ELR (cell line): ENCODE measurements around the gene ADAMTS18.
A peak's percentile ranks its signal among the peaks of the same experiment; 100 is the strongest.

Experiments used
- DNase-seq: peaks from one replicate; pipeline ENCODE4 v3.0.0-alpha.2; 2015; ENCODE audit warnings: low read depth

Gene ADAMTS18

DNA sequence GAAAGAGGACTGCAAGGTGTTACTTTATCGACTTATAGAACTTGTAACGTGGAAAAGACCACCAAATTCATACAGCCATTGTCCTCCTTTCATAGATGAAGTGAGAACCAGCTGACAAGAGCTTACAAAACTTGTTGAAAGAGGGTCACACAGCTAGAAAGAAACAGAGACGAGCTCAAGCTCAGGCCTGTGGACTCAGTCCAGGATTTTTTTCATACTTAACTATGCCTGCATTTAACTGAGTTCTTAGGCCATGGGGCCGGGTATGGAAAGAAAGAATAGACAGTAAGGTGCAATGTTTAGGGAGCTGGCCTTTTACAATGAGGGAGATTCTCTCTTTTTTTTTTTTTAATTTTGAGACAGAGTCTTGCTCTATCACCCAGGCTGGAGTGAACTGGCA lies 106.1 kb downstream of the ADAMTS18 start:
- DNase-seq, result no peak

GRCh38 chr16:77328274-77328673 lies 106.6 kb downstream of the ADAMTS18 start:
- no peak for DNase-seq

GRCh38 chr16:77327717-77328116 lies 107.1 kb downstream of the ADAMTS18 start:
- DNase-seq, result no peak

- no peak for DNase-seq
These were observed 110.1 kb downstream of the ADAMTS18 start for GRCh38 chr16:77324729-77325128.

DNA sequence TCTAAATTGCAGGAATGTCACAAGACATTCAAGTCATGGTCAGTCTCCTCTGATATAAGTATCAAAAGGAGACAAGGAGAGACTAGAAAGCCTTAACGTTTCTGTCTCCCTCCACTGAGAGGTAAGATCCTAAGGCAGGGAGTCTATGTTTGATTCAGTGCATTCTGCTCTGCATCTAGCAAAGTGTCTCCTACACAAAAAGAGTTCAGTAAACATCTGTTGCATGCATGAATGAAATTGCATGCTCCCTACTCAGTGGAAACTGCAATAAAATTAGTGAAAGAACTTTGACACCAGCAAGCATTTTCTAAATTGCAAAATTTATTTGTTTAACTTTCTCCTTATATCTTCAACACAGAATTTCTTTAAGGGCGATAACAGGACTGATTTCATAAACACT lies 111.1 kb downstream of the ADAMTS18 start:
- DNase-seq, result no peak

- DNase-seq, result no peak
These were observed 112.1 kb downstream of the ADAMTS18 start for GRCh38 chr16:77322757-77323156.

DNA sequence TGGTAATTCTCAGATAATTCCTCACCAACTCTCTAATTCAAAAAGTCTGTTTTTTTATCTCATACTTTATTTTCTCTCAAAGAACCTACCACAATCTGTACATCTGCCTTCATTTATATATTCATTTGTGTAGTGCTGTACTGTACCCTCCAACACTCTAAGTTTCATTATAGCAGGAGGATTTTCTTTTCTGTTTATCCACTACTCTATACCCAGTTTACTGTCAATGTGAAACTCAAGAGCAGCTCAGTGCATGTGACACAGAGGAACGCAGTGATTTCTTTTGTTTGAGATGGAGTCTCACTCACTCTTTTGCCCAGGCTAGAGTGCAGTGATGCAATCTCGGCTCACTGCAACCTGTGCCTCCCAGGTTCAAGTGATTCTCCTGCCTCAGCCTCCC lies 117.8 kb downstream of the ADAMTS18 start:
- DNase-seq, result no peak

DNA sequence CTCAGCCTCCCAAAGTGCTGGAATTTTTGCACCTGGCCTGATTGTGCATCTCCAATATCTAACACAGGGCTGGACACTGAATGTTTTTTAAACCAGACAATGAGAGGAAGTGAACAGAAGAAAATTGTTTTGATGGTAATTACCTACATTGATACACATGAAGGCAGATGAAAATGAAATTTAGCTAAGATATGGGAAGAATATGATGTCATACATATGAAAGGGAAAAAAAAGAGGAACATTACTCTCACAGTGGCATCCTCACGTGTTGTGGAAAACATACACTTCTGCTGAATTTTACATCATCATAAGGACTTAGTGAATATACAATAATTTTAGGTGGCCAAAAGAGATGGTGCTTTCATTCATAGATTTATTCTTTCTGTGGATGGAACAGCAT lies 124.0 kb downstream of the ADAMTS18 start:
- no peak for DNase-seq

- peak; percentile 78 for DNase-seq
These were observed 126.7 kb downstream of the ADAMTS18 start for GRCh38 chr16:77308163-77308561.

DNA sequence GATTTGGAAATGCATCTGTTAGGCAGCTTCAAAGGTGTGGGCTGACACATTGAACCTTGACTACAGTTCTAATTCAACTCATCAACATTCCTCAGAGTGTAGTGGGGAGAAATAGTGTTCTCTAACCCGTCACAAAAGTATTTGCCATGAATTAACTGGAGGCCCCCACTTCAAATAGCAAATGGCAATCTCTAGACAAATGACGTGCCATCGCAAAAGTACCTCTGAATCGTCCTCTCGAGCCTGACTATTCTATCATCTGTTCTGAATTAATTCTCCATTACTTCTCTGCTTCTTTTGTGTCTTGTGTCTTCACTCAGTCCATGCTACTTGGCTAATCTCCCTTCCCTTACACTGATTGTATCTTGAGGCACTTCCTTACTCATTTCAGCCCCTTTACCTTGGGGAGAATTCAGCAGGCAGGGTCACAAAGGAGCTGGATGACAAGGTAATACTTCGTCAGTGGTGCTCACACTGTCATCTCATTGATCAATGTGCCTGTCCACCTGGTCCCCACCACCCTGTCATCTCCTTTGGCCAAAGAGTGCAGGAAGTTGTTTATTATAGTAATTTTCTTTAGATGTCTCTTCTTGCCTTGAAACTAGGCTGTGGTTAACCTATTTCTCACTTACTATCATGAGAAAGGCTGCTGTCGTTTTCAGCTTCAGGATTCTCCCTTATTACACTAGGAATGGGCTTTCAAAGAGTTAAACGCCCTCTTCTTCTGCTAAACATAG lies 127.2 kb downstream of the ADAMTS18 start:
- DNase-seq, result no peak

GRCh38 chr16:77306075-77306474 lies 128.8 kb downstream of the ADAMTS18 start:
- no peak for DNase-seq

DNA sequence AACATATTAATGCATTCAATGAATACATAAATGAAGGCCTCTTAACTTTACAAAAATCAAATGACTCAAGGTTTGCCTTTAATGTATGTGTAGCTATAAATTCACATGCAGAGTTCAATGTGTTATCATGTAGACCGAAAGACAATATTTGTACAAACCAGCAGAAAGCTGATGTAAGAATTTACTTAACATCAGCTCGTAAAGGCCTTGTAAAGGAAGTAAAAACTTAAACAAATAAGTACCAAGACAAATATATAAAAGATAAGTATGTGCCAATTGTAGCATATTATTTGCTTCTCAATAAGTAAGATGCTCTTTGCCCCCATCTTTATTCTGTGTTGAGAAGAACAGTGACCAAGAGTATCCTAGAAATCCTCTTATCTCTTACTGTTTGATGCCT lies 130.0 kb downstream of the ADAMTS18 start:
- no peak for DNase-seq

DNA sequence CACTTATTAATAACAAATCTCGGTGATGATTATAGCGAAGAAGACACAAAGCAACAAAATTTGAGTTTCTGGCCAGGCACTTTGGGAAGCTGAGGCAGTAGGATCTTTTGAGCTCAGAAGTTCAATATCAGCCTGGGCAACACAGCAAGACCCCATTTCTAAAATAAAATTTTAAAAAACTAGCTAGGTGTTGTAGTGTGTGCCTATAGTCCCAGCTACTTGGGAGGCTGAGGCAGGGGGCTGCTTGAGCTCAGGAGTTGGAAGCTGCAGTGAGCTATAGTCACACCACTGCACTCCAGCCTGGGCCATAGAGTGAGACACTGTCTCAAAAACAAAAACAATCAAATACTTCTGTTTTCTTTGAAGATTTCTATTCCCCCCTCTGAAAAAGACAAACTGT lies 130.7 kb downstream of the ADAMTS18 start:
- DNase-seq, result no peak

DNA sequence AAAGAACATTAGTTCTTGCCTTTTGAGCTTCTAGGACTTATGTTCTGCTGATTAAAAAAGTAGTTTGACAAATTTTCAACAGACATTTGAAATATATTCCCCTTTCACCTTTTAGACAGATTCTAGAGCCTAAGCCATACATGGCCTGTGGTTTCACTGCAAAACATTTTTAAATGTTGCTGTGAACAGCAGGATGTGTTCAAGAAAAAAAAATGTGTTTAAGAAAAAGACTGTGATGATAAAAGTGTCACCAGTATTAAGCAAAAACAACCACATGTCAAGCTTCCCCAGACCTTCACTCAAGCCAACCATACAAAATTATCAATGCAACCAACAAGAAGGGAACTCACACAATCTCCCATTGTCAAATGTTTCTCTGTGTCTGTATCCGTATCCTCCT lies 132.2 kb downstream of the ADAMTS18 start:
- DNase-seq, result no peak

DNA sequence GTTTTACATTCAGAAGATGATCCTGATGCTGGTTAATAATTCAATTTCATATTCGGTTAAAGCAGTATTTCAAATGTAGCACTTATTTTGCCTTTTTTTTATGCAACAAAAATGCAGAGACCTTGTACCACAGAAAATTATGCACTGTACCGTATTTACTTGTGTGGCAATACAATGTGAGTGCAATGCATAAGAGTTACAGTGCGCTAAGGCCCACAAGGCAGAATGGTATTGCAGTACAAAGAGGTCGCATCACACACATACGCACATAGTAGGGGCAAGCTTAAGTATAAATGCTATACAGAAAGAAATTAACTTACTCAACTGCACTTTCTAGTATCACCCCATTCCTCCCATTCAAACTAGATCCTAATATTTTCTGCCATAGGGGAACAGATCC lies 132.6 kb downstream of the ADAMTS18 start:
- no peak for DNase-seq

DNA sequence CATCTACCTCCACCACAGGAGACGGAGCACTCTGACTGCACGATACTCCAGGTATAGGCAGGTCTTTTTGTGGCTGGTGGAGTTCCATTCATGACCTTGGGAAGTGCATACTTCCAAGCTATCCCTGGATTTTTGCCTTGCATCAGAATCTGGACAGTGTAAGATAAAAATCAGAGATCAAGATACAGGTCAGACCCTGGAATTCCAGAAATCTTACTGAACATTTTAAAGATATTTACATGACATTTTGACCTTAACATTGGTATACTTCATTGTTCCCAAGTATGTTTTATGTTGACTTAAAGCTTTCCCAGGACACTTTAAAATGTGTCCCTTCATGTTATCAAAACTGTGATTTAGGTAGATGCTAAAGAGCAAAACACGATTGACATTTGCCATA lies 134.6 kb downstream of the ADAMTS18 start:
- DNase-seq, result no peak

DNA sequence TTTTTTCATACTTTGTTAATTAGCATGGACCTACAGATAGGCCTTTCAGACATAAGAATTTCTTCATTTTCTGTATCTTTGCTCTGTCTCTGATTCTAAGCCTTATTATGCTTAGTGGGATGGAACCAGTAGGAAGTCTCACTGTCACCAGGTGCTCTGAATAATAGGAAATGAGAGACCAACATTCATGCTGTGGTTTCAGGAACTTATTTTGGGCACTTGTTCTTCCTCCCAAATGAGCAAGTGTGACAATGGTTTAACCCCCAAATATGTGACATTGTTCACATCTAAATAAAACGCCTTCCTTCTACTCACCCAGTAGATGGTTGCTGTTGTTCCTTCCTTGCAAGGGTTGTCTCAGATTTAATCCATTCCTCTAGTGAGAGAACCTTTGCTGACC lies 135.4 kb downstream of the ADAMTS18 start:
- DNase-seq, result no peak

GRCh38 chr16:77298418-77299360 lies 136.1 kb downstream of the ADAMTS18 start:
- DNase-seq, result peak; percentile 95

DNA sequence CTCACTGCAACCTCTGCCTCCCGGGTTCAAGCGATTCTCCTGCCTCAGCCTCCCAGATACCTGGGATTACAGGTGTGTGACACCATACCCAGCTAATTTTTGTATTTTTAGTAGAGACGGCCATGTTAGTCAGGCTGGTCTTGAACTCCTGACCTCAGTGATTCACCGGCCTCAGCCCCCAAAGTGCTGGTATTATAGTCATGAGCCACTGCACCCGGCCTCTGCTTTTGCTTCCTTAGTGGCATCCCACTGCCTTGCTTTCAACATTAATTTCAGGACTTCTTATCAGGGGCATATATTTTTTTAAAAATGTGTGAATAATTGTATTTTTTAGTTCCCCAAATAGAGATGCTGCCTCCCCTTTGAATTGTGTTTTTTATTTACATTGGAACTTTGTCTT lies 136.8 kb downstream of the ADAMTS18 start:
- DNase-seq, result peak; percentile 80

DNA sequence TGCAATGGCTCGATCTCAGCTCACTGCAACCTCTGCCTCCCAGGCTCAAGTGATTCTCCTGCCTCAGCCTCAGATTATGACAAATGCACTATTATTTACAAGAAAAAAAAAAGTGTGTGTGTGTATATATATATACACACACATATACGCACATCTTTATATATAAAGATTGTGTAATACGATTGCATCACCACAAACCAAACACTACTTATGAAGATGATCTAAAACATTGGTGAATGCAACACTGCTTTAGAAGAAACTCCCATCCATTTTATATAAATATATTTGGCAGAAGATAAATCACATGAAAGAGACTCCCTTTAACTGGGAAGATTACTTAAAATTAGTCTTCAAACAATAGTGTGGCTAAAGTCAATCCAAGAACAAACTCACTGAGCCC lies 138.9 kb downstream of the ADAMTS18 start:
- no peak for DNase-seq

GRCh38 chr16:77290451-77291115 lies 144.3 kb downstream of the ADAMTS18 start:
- peak; percentile 9 for DNase-seq

GRCh38 chr16:77289331-77289809 lies 145.5 kb downstream of the ADAMTS18 start:
- peak; percentile 81 for DNase-seq

- peak; percentile 89 for DNase-seq
These were observed 146.6 kb downstream of the ADAMTS18 start for GRCh38 chr16:77288222-77288621.
